Testis (tissue), 2 donors: ENCODE measurements around the gene PEX14.

Experiments
- POLR2A ChIP-seq: fragments of 450-650 bp; IDR thresholded peaks from one replicate; pipeline ENCODE4 v1.6.1; 2017; ENCODE audit warnings: antibody characterized with exemption, mild to moderate bottlenecking, moderate library complexity
- TF ChIP-seq, protein P1 (sequence below), 3 experiments: fragments of 450-650 bp in 2 of 3; fragments of 200-600 bp in 1 of 3; sonication (generic) in 1 of 3; IDR thresholded peaks; one replicate each; pipeline ENCODE4 v1.5.1; 2016 to 2019; ENCODE audit warnings: antibody characterized with exemption in 3 of 3, mild to moderate bottlenecking in 2 of 3, moderate library complexity in 1 of 3

DNA sequence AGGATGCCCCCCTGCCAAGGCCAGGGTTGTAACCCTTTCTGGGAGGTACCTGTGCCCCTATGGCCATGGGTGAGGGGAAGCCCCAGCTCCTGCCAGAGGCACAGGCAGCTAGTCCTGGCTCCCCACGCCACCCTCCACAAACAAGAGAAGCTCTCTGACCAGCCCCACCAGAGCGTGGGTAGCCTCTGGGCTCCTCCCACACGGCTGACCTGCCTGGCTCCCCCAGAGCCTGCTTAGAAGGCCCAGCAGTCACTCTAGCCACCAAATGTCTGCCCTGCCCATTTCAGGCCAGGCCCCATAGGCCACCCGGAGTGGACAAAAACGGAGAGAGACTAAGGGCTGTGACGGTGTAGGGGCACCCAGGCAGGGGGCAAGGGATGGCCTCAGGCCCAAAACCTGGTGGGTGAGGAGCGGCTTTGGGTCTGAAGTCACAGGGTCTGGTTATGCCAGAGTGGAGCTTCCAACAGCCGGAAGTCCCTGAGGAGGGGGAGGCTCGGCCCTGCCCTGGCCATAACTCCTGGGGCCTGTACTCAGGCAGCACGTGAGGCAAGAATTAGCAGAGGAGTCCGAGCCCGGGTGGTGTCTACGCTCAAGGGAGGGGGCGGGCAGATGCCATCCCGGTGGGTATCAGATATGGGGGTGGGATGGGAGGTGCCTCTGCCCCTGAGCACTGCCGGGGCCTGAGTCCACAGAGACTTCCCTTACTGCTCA is 166.2 kb downstream of the PEX14 start:
- no peak for TF ChIP-seq POLR2A
- TF ChIP-seq, protein P1, sequence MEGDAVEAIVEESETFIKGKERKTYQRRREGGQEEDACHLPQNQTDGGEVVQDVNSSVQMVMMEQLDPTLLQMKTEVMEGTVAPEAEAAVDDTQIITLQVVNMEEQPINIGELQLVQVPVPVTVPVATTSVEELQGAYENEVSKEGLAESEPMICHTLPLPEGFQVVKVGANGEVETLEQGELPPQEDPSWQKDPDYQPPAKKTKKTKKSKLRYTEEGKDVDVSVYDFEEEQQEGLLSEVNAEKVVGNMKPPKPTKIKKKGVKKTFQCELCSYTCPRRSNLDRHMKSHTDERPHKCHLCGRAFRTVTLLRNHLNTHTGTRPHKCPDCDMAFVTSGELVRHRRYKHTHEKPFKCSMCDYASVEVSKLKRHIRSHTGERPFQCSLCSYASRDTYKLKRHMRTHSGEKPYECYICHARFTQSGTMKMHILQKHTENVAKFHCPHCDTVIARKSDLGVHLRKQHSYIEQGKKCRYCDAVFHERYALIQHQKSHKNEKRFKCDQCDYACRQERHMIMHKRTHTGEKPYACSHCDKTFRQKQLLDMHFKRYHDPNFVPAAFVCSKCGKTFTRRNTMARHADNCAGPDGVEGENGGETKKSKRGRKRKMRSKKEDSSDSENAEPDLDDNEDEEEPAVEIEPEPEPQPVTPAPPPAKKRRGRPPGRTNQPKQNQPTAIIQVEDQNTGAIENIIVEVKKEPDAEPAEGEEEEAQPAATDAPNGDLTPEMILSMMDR (IDR thresholded peaks at IDR 0.05) = no peak
